ENCODE measurements around the gene SESTD1.

SESTD1 gene

DNA sequence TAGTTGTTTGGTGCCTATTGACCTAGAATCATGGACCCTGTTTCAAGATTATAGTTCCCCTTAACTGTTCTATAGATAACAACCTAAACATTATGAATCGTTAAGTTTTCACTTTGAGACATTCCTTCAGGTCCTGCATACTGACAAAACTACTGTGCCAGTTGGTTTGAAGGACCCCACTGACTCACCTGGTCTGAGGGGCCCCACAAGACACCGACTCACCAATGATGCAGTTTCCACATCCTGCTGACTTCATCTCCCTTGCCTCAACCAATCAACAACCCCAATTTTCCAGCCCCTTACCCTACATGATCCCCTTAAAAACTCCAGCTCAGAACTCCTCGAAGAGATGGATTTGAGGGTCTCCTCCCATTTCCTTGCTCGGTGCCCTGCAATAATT, 125.1 kb downstream of the SESTD1 start:
- Histone ChIP-seq H3K36me3 (ENCODE audit: insufficient read depth, low read length) (peaks cover 18% of the 10 kb centered on the region; the same call in 1 of the 2 replicates), H3K9ac (ENCODE audit: low read depth, low read length) (no peak overlapping the region), H3K9me3 (ENCODE audit: insufficient read depth, low read depth, low read length) (no peaks in the 10 kb centered on the region), H3K27me3 (ENCODE audit: insufficient read depth, low read length) (no peaks in the 10 kb centered on the region), H3K4me1 (ENCODE audit: insufficient read depth, low read length) (no peaks in the 10 kb centered on the region), H3K27ac (ENCODE audit: low read depth, low read length) (no peak overlapping the region), H3K4me3 (ENCODE audit: low read length) (no peak overlapping the region)
- WGBS, result 96% methylated on average over 4 of the region's 4 CpGs

- Histone ChIP-seq H3K27me3 (ENCODE audit: insufficient read depth, low read length) (no peaks in the 10 kb centered on the region), H3K36me3 (ENCODE audit: insufficient read depth, low read length) (peaks cover 15% of the 10 kb centered on the region; the same call in 1 of the 2 replicates), H3K4me1 (ENCODE audit: insufficient read depth, low read length) (no peaks in the 10 kb centered on the region), H3K4me3 (ENCODE audit: low read length) (no peak overlapping the region), H3K9ac (ENCODE audit: low read depth, low read length) (no peak overlapping the region), H3K27ac (ENCODE audit: low read depth, low read length) (no peak overlapping the region), H3K9me3 (ENCODE audit: insufficient read depth, low read depth, low read length) (no peaks in the 10 kb centered on the region)
- WGBS, result no CpG with 5 or more reads among the region's 1 CpG
Measured at GRCh38 chr2:179137200-179137759, 127.4 kb downstream of the SESTD1 start.

- Histone ChIP-seq H3K27ac (ENCODE audit: low read depth, low read length) (no peak overlapping the region), H3K27me3 (ENCODE audit: insufficient read depth, low read length) (no peaks in the 10 kb centered on the region), H3K9ac (ENCODE audit: low read depth, low read length) (no peak overlapping the region), H3K36me3 (ENCODE audit: insufficient read depth, low read length) (no peaks in the 10 kb centered on the region), H3K4me3 (ENCODE audit: low read length) (no peak overlapping the region), H3K9me3 (ENCODE audit: insufficient read depth, low read depth, low read length) (no peaks in the 10 kb centered on the region), H3K4me1 (ENCODE audit: insufficient read depth, low read length) (no peaks in the 10 kb centered on the region)
- 90% methylated on average over 1 of the region's 1 CpG for WGBS
Measured at GRCh38 chr2:179133016-179133415, 131.6 kb downstream of the SESTD1 start.

- 88% methylated on average over 2 of the region's 2 CpGs for WGBS
- Histone ChIP-seq H3K9me3 (ENCODE audit: insufficient read depth, low read depth, low read length) (no peaks in the 10 kb centered on the region), H3K27ac (ENCODE audit: low read depth, low read length) (no peak overlapping the region), H3K4me3 (ENCODE audit: low read length) (no peak overlapping the region), H3K9ac (ENCODE audit: low read depth, low read length) (no peak overlapping the region), H3K36me3 (ENCODE audit: insufficient read depth, low read length) (no peaks in the 10 kb centered on the region), H3K4me1 (ENCODE audit: insufficient read depth, low read length) (no peaks in the 10 kb centered on the region), H3K27me3 (ENCODE audit: insufficient read depth, low read length) (no peaks in the 10 kb centered on the region)
Measured at GRCh38 chr2:179132076-179132475, 132.6 kb downstream of the SESTD1 start.

GRCh38 chr2:179130560-179130959, 134.1 kb downstream of the SESTD1 start:
- Histone ChIP-seq H3K36me3 (ENCODE audit: insufficient read depth, low read length) (no peaks in the 10 kb centered on the region), H3K4me3 (ENCODE audit: low read length) (no peak overlapping the region), H3K9me3 (ENCODE audit: insufficient read depth, low read depth, low read length) (no peaks in the 10 kb centered on the region), H3K27me3 (ENCODE audit: insufficient read depth, low read length) (no peaks in the 10 kb centered on the region), H3K9ac (ENCODE audit: low read depth, low read length) (no peak overlapping the region), H3K27ac (ENCODE audit: low read depth, low read length) (no peak overlapping the region), H3K4me1 (ENCODE audit: insufficient read depth, low read length) (no peaks in the 10 kb centered on the region)

DNA sequence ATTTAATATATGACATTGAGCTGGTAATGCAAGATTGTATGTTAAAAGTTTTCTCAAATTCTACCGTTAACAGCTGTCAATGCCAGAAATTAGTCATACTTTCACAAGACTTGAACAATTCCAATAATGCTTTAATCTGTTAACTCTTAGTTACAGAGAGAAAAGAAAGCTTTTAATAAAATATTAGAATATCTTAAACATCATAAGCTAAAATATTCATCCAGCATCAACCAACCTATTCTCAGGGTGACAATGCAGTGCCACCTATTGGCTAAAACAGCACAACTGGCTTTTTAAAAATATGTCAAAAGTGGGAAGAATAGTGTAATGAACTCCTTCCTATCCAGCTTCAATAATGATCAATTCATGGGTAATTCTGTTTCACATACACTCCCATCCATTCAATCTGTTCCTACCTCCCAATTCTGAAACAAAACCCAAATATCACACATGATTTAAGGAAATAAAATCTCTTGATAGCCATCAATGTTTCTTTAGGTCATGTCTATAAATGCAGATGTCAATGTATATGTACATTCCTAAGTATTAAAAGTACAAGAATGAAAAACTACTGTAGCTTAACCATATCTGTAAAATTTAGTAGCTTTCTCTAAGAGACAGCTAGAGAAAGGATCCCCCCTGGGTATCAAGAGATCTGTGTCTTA, 134.9 kb downstream of the SESTD1 start:
- Histone ChIP-seq H3K36me3 (ENCODE audit: insufficient read depth, low read length) (no peaks in the 10 kb centered on the region), H3K9me3 (ENCODE audit: insufficient read depth, low read depth, low read length) (no peaks in the 10 kb centered on the region)

GRCh38 chr2:179125404-179125803, 139.2 kb downstream of the SESTD1 start:
- WGBS, result 84% methylated on average over 3 of the region's 3 CpGs
- H3K9me3 ChIP-seq (ENCODE audit: insufficient read depth, low read depth, low read length), result no peaks in the 10 kb centered on the region

More for the DNA sequence above, 134.9 kb downstream of the SESTD1 start:
- H3K4me3 ChIP-seq (ENCODE audit: low read length), result no peak overlapping the region
- no peaks in the 10 kb centered on the region for H3K4me1 ChIP-seq (ENCODE audit: insufficient read depth, low read length)
- WGBS, result no CpG with 5 or more reads among the region's 1 CpG
- H3K27me3 ChIP-seq (ENCODE audit: insufficient read depth, low read length), result no peaks in the 10 kb centered on the region
- H3K27ac ChIP-seq (ENCODE audit: low read depth, low read length), result no peak overlapping the region
- no peak overlapping the region for H3K9ac ChIP-seq (ENCODE audit: low read depth, low read length)

DNA sequence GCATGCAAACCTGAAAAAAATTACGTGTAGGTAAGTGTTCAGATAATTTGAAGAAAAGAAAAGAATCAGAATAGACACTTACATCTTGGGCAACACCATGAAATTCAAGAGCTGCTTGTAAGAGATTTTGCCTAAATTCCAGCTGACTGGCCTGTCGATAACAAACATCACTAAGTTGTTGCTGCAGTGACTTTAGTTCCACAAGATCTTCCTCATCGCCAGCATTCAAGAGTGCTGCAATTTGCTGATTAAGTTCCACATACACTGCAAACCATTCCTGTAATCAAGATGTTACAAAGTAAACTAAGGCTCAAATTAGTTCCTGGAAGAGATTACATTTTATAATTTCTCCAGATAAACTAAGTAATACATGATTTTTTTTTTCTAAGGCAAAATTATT, 140.3 kb downstream of the SESTD1 start:
- no peaks in the 10 kb centered on the region for H3K9me3 ChIP-seq (ENCODE audit: insufficient read depth, low read depth, low read length)
- no peak overlapping the region for H3K27ac ChIP-seq (ENCODE audit: low read depth, low read length)
- H3K4me1 ChIP-seq (ENCODE audit: insufficient read depth, low read length), result no peaks in the 10 kb centered on the region
- no peaks in the 10 kb centered on the region for H3K27me3 ChIP-seq (ENCODE audit: insufficient read depth, low read length)
- 94% methylated on average over 3 of the region's 3 CpGs for whole genome bisulfite sequencing
- H3K4me3 ChIP-seq (ENCODE audit: low read length), result no peak overlapping the region
- peaks cover 8% of the 10 kb centered on the region; the same call in 1 of the 2 replicates for H3K36me3 ChIP-seq (ENCODE audit: insufficient read depth, low read length)
- no peak overlapping the region for H3K9ac ChIP-seq (ENCODE audit: low read depth, low read length)

More at GRCh38 chr2:179125404-179125803, 139.2 kb downstream of the SESTD1 start:
- Histone ChIP-seq H3K4me3 (ENCODE audit: low read length) (no peak overlapping the region), H3K4me1 (ENCODE audit: insufficient read depth, low read length) (no peaks in the 10 kb centered on the region), H3K36me3 (ENCODE audit: insufficient read depth, low read length) (peaks cover 8% of the 10 kb centered on the region; the same call in 1 of the 2 replicates), H3K9ac (ENCODE audit: low read depth, low read length) (no peak overlapping the region), H3K27me3 (ENCODE audit: insufficient read depth, low read length) (no peaks in the 10 kb centered on the region), H3K27ac (ENCODE audit: low read depth, low read length) (no peak overlapping the region)

- Histone ChIP-seq H3K36me3 (ENCODE audit: insufficient read depth, low read length) (peaks cover 15% of the 10 kb centered on the region; the same call in 1 of the 2 replicates), H3K4me3 (ENCODE audit: low read length) (no peak overlapping the region), H3K9ac (ENCODE audit: low read depth, low read length) (no peak overlapping the region), H3K27me3 (ENCODE audit: insufficient read depth, low read length) (no peaks in the 10 kb centered on the region), H3K4me1 (ENCODE audit: insufficient read depth, low read length) (no peaks in the 10 kb centered on the region), H3K27ac (ENCODE audit: low read depth, low read length) (no peak overlapping the region), H3K9me3 (ENCODE audit: insufficient read depth, low read depth, low read length) (no peaks in the 10 kb centered on the region)
- WGBS, result no CpG with 5 or more reads among the region's 1 CpG
Measured at GRCh38 chr2:179123272-179123662, 141.4 kb downstream of the SESTD1 start.

GRCh38 chr2:179107737-179108136, 156.9 kb downstream of the SESTD1 start:
- peaks cover 4% of the 10 kb centered on the region; the same call in 1 of the 2 replicates for H3K4me1 ChIP-seq (ENCODE audit: insufficient read depth, low read length)
- no peaks in the 10 kb centered on the region for H3K27me3 ChIP-seq (ENCODE audit: insufficient read depth, low read length)
- H3K27ac ChIP-seq (ENCODE audit: low read depth, low read length), result no peak overlapping the region
- H3K9me3 ChIP-seq (ENCODE audit: insufficient read depth, low read depth, low read length), result no peaks in the 10 kb centered on the region
- no peak overlapping the region for H3K4me3 ChIP-seq (ENCODE audit: low read length)
- H3K9ac ChIP-seq (ENCODE audit: low read depth, low read length), result no peak overlapping the region
- peaks cover 35% of the 10 kb centered on the region for H3K36me3 ChIP-seq (ENCODE audit: insufficient read depth, low read length)

DNA sequence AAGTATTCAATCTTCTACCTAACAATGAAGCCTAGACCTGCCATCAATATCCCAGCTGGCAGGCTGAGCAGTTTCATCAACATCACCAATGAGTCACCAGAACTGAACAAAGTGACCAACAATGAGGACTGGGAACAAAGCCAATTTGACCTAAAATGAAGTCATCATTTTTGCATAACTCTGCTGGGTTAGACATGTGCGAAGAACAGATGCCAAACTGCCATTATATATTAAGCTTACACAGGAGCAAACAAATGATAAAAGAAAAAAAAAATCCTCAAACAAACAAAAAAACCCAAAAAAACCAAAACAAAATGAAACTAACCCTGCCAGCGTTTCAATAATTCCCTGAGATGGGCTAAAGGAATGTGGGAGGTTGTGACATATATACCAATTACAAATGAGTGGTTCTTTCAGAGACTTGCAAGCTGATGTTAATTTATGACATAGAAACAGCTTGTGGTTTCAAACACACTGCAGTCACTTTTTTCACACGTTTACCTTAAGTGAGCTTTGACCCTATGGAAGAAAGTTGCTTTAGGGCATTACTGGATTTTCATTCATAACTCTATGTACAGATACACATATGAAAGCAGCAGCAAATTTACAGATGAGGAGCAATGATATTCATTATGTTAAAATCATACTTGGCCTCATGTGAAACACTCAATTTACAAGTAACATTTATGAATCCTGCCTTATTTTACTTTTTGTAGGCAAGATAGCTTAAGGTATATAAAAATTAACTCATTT, 157.8 kb downstream of the SESTD1 start:
- Histone ChIP-seq H3K36me3 (ENCODE audit: insufficient read depth, low read length) (peaks cover 26% of the 10 kb centered on the region), H3K4me1 (ENCODE audit: insufficient read depth, low read length) (peaks cover 4% of the 10 kb centered on the region; the same call in 1 of the 2 replicates), H3K9me3 (ENCODE audit: insufficient read depth, low read depth, low read length) (no peaks in the 10 kb centered on the region), H3K4me3 (ENCODE audit: low read length) (no peak overlapping the region), H3K27ac (ENCODE audit: low read depth, low read length) (no peak overlapping the region), H3K9ac (ENCODE audit: low read depth, low read length) (no peak overlapping the region), H3K27me3 (ENCODE audit: insufficient read depth, low read length) (no peaks in the 10 kb centered on the region)
- WGBS, result 83% methylated on average over 2 of the region's 3 CpGs
